ENCODE measurements around the gene ECE1. TPM values are rescaled to one million over a fixed set of nuclear protein-coding genes. Genes with fewer than 3 reads are reported as not detected.
A peak's percentile ranks its signal among the peaks of the same experiment; 100 is the strongest.

The ECE1 gene
- total and polyA plus RNA-seq, 2 of the 13 experiments (the other 11 are each of a cell fraction or from before 2014, with no cell fraction given), result 13.5 to 21.2 TPM

DNA sequence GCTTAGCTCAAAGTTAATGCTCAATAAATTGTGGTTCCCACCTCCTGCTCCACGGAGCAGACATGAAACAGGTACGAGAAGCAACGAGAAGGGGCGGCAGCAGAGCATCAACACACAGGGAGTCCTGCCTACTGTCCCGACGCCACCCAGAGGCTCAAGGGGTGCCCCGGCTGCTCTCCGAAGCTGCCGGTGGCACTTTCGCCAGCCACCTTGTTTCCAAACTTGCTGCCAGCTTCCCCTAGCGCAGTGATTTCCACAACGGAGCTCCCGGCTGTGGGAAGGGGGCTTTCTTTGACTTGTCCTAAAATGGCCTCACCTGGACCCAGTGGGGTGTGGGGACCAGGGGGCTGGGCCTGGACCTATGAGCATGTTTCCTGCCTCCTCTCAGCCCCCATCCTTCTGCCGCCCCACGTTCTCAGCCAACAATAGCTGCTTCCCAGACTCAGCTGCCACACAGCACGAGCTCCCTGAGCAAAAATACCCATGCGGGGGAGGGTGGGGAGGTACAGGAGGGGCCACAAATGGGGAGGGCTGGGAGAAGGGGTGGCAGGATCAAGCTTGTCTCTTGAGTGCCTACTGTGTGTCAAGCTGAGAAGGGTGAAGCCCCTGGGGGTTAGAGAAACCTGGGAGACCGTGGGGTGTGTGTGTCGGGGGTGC, 35.6 kb upstream of the ECE1 start (continued):
- TF ChIP-seq, protein P1, sequence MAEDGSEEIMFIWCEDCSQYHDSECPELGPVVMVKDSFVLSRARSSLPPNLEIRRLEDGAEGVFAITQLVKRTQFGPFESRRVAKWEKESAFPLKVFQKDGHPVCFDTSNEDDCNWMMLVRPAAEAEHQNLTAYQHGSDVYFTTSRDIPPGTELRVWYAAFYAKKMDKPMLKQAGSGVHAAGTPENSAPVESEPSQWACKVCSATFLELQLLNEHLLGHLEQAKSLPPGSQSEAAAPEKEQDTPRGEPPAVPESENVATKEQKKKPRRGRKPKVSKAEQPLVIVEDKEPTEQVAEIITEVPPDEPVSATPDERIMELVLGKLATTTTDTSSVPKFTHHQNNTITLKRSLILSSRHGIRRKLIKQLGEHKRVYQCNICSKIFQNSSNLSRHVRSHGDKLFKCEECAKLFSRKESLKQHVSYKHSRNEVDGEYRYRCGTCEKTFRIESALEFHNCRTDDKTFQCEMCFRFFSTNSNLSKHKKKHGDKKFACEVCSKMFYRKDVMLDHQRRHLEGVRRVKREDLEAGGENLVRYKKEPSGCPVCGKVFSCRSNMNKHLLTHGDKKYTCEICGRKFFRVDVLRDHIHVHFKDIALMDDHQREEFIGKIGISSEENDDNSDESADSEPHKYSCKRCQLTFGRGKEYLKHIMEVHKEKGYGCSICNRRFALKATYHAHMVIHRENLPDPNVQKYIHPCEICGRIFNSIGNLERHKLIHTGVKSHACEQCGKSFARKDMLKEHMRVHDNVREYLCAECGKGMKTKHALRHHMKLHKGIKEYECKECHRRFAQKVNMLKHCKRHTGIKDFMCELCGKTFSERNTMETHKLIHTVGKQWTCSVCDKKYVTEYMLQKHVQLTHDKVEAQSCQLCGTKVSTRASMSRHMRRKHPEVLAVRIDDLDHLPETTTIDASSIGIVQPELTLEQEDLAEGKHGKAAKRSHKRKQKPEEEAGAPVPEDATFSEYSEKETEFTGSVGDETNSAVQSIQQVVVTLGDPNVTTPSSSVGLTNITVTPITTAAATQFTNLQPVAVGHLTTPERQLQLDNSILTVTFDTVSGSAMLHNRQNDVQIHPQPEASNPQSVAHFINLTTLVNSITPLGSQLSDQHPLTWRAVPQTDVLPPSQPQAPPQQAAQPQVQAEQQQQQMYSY (CRISPR knock-in tag; IDR thresholded peaks at IDR 0.05), result no peak
- TF ChIP-seq DR1 (CRISPR knock-in tag; IDR thresholded peaks at IDR 0.05), result no peak
- TF ChIP-seq ZNF235 (CRISPR knock-in tag; IDR thresholded peaks at IDR 0.05; ENCODE audit: borderline replicate concordance), result no peak
- no peak for TF ChIP-seq FOXK1 (CRISPR knock-in tag; IDR thresholded peaks at IDR 0.05; ENCODE audit: borderline replicate concordance, low read depth)
- TF ChIP-seq NFYC (CRISPR knock-in tag; IDR thresholded peaks at IDR 0.05), result no peak
- no peak for TF ChIP-seq ZEB1 (IDR thresholded peaks at IDR 0.05; ENCODE audit: insufficient replicate concordance, low read depth)

DNA sequence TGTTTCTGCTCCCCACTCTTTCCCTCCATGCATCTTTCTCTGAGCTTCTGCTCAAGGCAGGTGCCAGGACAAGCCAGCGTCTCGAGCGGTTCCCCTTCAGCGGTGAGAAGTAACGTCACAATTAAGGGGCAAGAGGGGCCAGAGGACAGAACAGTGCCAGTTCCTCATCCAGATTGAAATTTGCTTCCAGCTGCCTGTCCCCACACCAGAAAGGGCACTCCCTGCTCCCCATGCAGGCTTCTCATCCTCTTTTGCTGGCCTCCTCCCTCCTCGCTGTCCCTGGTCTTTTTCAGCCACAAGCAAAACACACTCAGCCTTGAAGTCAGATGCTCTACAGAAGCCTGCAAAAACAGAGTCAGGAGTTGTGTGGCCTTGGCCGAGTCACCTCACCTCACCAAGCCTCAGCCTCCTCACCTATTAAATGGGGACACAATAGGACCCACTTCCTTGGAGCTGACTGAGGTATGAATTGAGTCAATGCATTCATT, 35.0 kb upstream of the ECE1 start:
- no peaks in the 10 kb centered on the region for H3K27me3 ChIP-seq (ENCODE audit: control insufficient read depth in 1 of 2, insufficient read depth in 2 of 2, low read length in 2 of 2)
- CTCF ChIA-PET (ENCODE audit: low intra/inter-chr PET ratio, low total read pairs), result no interaction called here
- H3K79me2 ChIP-seq (ENCODE audit: insufficient read depth, low read length), result peaks cover 2% of the 10 kb centered on the region
- no TSS peak for BruUV-seq (replicated peaks)
- DNase-seq (ENCODE audit: low spot score) (no peak), FAIRE-seq (no peak), ATAC-seq (no peak)
- peak overlapping the region; percentile 20 for H3K27ac ChIP-seq (ENCODE audit: extremely low read length, insufficient read depth, low read length)
- no peak overlapping the region for H3K9ac ChIP-seq (ENCODE audit: insufficient read depth, low read depth, low read length)
- H2AFZ ChIP-seq (ENCODE audit: low read length), result no peak overlapping the region
- no peaks in the 10 kb centered on the region for H3K36me3 ChIP-seq (replicated peaks in 1 of 2; ENCODE audit: control insufficient read depth in 1 of 2, insufficient read depth in 2 of 2, low read length in 2 of 2)
- peak overlapping the region in 1 of 3 experiments; percentile 11; a peak in 2 of 6 replicates for H3K4me3 ChIP-seq (replicated peaks in 1 of 3; ENCODE audit: insufficient read depth in 1 of 3, low read depth in 2 of 3, low read length in 3 of 3)
- WGBS (ENCODE audit: low lambda C conversion rate), result 46% methylated on average over 7 of the region's 7 CpGs
- peak overlapping the region; percentile 53 for H3K4me2 ChIP-seq (ENCODE audit: low read depth, low read length)
- no peaks in the 10 kb centered on the region for H4K20me1 ChIP-seq (ENCODE audit: insufficient read depth, low read length)
- peaks cover 100% of the 10 kb centered on the region for H3K4me1 ChIP-seq (ENCODE audit: insufficient read depth, low read length)
- intact Hi-C loops (cut with micrococcal nuclease; ENCODE audit: unreplicated experiment), result no loop called here
- POLR2A ChIA-PET, result interaction anchor here (1.1 to 5.5 kb wide), 7 partner anchors 9 to 77 kb away, joined by 3 to 43 read pairs (median 10); no protein-coding TSS in a partner anchor
- in situ Hi-C loops (cut with HindIII; ENCODE audit: extremely low pct_ligation_motif_present, low pct_unique_long_range_greater_than_20kb), result no loop called here
- no peaks in the 10 kb centered on the region for H3K9me3 ChIP-seq (ENCODE audit: low read length)
- peak; percentile 87 for TF ChIP-seq ZMYM3 (CRISPR knock-in tag; IDR thresholded peaks at IDR 0.05)
- no peak for TF ChIP-seq YEATS2 (CRISPR knock-in tag; IDR thresholded peaks at IDR 0.05; ENCODE audit: borderline replicate concordance)
- TF ChIP-seq, protein P2, sequence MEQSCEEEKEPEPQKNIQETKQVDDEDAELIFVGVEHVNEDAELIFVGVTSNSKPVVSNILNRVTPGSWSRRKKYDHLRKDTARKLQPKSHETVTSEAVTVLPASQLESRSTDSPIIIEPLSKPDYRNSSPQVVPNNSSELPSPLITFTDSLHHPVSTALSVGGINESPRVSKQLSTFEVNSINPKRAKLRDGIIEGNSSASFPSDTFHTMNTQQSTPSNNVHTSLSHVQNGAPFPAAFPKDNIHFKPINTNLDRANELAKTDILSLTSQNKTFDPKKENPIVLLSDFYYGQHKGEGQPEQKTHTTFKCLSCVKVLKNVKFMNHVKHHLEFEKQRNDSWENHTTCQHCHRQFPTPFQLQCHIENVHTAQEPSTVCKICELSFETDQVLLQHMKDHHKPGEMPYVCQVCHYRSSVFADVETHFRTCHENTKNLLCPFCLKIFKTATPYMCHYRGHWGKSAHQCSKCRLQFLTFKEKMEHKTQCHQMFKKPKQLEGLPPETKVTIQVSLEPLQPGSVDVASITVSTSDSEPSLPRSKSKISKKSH (CRISPR knock-in tag; IDR thresholded peaks at IDR 0.05; ENCODE audit: borderline replicate concordance), result no peak
- no peak for TF ChIP-seq SAP130 (CRISPR knock-in tag; IDR thresholded peaks at IDR 0.05; ENCODE audit: low read depth)
- TF ChIP-seq ZNF431 (CRISPR knock-in tag; IDR thresholded peaks at IDR 0.05; ENCODE audit: borderline replicate concordance, low read depth), result no peak
- TF ChIP-seq TRIM24 (CRISPR knock-in tag; IDR thresholded peaks at IDR 0.05), result no peak
- TF ChIP-seq, protein P3, sequence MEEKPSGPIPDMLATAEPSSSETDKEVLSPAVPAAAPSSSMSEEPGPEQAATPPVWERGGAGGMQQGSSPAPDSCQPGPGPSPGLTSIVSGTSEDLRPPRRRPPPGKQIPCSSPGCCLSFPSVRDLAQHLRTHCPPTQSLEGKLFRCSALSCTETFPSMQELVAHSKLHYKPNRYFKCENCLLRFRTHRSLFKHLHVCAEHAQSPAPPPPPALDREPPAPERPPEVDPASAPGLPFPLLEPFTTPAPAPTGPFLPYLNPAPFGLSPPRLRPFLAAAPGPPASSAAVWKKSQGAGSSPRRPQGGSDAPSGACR (CRISPR knock-in tag; IDR thresholded peaks at IDR 0.05), result no peak
- TF ChIP-seq DNMT1 (CRISPR knock-in tag; IDR thresholded peaks at IDR 0.05), result no peak
- TF ChIP-seq, protein P4, sequence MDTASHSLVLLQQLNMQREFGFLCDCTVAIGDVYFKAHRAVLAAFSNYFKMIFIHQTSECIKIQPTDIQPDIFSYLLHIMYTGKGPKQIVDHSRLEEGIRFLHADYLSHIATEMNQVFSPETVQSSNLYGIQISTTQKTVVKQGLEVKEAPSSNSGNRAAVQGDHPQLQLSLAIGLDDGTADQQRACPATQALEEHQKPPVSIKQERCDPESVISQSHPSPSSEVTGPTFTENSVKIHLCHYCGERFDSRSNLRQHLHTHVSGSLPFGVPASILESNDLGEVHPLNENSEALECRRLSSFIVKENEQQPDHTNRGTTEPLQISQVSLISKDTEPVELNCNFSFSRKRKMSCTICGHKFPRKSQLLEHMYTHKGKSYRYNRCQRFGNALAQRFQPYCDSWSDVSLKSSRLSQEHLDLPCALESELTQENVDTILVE (CRISPR knock-in tag; IDR thresholded peaks at IDR 0.05), result no peak
- TF ChIP-seq ZNF629 (CRISPR knock-in tag; conservative IDR thresholded peaks at IDR 0.05), result peak; percentile 92

All from HepG2 (cell line).